GM10248 (cell line): ENCODE data around the gene BANP.
"Not testable (repeated sequence)": the region's sequence is repeated elsewhere in the genome, so short reads cannot be mapped to it uniquely, and the experiment has no call there.

Experiments
- CTCF ChIA-PET: fragments of 300-600 bp; sonication (Branson Sonifier 250); formaldehyde crosslinking; extraction: SDS; loops from one replicate; lab custom pipeline; 2021; ENCODE audit warnings: antibody characterized with exemption; lab: Yijun Ruan, JAX
- POLR2A ChIA-PET: fragments of 350-650 bp; sonication (Branson Sonifier 250); formaldehyde crosslinking; extraction: SDS; loops from one replicate; lab custom pipeline; 2020; ENCODE audit warnings: antibody characterized with exemption; lab: Yijun Ruan, JAX
- DNase-seq: peaks from one replicate; pipeline ENCODE4 v3.0.0; 2012; ENCODE audit errors: extremely low spot score
- TF ChIP-seq, protein P1 (sequence below): IDR thresholded peaks from 2 replicates; pipeline ENCODE4 v1.5.1; 2012; ENCODE audit warnings: mild to moderate bottlenecking, low read depth; ENCODE audit errors: extremely low read depth, missing control alignments, control extremely low read depth

The BANP gene

DNA sequence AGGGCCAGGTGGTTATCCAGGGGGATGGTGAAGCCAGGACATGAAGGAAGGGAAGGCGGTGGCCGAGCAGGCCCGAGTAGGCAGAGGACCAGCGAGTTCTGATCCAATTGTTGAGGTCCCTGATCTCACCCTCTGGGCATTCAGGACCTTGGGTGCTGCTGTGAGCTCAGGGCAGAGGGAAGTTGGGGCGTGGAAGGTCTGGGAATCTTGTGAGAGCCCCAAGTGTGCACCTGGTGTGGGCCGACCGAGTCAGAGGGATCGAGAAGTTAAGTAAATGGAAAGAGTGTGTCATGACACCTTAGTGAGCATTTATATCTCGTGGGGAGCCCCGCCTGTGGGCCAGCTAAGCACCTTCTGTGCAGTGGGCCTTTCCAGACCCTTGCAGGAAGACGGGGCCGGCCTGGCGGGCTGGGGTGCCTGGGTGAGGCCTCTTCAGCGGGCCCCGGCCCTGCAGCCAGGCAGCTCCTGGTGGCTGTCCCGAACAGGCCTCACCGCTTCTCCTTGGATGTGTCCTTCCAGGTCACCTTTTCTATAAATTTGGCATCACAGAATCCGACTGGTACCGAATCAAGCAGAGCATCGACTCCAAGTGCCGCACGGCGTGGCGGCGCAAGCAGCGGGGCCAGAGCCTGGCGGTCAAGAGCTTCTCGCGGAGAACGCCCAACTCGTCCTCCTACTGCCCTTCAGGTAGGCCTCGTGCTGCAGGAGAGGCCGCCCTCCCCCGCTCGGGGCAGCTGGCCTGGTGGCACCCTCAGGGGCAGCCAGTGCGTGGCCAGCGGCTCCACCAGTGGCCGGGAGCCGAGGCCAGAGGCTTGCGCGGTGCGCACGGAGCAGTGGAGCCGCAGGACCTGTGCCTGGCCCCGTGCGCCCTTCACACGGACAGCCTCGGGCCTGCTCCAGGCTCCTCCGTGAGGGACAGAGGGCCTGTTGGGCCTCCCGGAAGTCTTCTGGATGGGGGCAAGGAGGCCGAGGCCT is 76.0 kb downstream of the BANP start:
- TF ChIP-seq, protein P1, sequence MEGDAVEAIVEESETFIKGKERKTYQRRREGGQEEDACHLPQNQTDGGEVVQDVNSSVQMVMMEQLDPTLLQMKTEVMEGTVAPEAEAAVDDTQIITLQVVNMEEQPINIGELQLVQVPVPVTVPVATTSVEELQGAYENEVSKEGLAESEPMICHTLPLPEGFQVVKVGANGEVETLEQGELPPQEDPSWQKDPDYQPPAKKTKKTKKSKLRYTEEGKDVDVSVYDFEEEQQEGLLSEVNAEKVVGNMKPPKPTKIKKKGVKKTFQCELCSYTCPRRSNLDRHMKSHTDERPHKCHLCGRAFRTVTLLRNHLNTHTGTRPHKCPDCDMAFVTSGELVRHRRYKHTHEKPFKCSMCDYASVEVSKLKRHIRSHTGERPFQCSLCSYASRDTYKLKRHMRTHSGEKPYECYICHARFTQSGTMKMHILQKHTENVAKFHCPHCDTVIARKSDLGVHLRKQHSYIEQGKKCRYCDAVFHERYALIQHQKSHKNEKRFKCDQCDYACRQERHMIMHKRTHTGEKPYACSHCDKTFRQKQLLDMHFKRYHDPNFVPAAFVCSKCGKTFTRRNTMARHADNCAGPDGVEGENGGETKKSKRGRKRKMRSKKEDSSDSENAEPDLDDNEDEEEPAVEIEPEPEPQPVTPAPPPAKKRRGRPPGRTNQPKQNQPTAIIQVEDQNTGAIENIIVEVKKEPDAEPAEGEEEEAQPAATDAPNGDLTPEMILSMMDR, result no peak
- no peak for DNase-seq
- POLR2A ChIA-PET, result no interaction called here
- CTCF ChIA-PET, result interaction anchor here (1.5 kb wide), 1 partner anchor 411 kb away, joined by 3 read pairs; no protein-coding TSS in a partner anchor

DNA sequence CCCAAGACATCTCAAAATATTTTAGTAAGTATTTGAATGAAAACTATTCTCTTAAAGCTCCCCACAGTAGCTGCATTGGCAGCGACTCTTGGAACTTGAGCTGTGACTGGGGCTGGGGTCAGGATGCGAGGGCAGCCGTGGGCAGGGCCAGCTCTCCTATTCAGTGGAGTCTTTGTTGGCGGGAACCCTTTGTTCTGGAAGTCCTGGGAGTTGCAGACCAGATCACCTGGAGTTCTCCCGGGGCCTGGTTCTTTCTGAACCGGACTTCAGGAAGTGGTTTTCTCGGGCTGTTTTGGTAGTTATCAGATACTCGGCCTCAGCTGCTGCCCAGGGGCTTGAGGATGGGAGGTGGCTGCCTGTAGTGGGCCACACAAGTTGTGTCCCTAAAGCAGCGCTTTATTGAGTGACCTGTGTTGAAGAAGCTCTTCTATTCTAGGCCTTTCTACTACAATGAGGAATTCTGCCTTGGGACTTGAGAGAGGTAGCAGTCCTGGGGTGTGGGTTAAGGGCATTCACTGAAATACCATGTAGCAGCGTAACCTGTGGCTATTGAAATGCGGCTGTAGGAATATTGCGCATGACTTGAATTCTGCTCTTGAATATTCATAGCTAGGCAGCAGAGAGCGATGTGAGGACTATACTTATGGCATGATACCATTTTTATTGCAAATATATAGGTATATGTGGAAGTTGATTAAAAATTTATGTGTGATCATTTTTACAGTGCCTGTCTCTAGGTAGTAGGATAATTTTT is 77.1 kb downstream of the BANP start:
- CTCF ChIA-PET, result interaction anchor here (1.5 kb wide), 1 partner anchor 410 kb away, joined by 3 read pairs; no protein-coding TSS in a partner anchor
- POLR2A ChIA-PET, DNase-seq: not testable (repeated sequence)

DNA sequence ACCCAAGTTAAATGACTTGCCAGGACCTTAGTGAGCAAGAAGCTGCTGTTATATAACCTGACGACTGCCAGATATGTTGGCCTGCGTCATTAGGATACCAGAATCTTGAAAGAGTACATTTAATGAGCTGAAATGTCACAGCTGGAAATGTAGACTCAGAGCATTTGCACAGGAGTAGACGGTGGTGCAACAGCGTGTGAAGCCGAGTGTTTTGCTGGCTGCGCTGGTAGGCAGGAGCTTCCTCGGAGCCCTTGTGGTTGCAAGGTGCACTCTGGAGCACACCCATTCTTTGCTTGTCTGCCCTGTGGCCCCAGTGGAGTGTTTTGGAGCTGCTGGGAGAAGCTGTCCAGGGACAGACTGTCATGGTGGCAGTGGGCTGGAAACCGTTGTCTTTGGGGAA is 79.3 kb downstream of the BANP start:
- DNase-seq, result no peak
- ChIA-PET CTCF (no interaction called here), POLR2A (no interaction called here)
- TF ChIP-seq, protein P1, result no peak

DNA sequence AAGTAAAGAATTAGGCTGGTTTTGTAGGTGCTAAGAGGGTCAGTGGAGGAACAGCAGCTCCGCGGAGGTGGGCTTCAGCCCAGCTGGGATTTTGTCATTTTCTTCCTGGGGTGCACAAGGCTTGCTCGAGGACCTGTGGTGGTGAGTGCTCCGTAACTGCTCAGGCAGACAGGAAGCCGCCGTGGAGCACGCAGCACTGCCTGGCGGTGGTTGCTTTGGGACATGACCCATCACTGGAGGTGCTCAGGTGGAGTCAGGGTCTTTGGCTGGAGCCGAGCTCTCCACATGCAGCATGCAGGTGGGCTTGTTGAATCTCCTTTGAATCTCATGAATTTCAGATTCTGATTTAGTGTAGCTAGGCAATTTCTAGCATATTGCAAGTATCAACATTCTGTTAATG is 79.7 kb downstream of the BANP start:
- POLR2A ChIA-PET, CTCF ChIA-PET, DNase-seq: not testable (repeated sequence)

DNA sequence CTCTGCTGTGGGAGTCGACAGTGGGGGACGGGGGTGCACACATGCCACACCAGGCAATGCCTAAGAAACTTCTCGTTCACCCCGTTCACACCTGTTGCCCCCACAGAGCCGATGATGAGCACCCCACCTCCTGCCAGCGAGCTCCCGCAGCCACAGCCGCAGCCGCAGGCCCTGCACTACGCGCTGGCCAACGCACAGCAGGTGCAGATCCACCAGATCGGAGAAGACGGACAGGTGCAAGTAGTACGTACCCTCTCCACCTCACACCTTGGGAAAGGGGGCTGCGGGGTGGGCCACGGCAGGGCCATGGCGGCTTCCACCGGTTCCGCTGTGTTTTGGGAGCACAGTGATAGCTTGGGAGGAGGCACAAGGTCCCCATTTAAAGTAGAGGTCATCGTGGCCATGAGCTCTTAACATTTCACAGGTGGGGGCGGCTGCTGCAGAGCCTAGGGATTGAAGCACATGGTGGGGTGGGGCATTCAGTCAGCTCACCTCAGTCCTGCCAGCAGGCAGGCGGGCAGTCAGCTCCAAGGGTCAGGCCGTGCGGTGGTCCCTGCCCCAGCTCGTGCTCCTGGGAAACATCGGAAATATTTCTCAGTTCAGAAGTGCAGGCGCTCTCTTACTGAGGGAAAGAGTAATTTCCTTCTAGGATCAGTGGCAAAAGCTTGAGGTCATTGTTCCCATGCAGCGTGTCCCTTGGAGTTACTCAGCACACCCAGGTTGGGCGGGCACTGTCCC is 81.9 kb downstream of the BANP start:
- POLR2A ChIA-PET, result interaction anchor here (1.0 kb wide), 1 partner anchor 126 kb away, joined by 3 read pairs; no protein-coding TSS in a partner anchor
- not testable (repeated sequence) for DNase-seq
- CTCF ChIA-PET, result interaction anchor here (1.4 kb wide), 1 partner anchor 10 kb away, joined by 4 read pairs; no protein-coding TSS in a partner anchor

DNA sequence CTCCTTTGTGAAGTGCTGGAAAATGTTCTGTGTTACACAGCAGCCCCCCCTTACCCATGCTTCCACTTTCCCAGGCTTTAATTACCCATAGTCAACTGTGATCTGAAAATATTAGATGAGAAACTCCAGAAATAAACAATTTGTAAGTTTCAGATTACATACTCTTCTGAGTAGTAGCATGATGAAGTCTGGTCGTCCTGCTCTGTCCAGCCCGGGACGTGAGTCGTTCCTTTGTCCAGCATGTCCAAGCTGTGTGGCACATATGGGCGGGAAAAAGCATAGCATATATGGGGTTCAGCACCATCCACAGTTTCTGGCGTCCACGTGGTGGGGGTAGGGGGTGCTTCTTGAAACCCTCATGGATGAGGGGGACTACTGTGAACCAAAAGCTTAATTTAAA is 83.5 kb downstream of the BANP start:
- TF ChIP-seq, protein P1, result no peak
- CTCF ChIA-PET, result no interaction called here
- POLR2A ChIA-PET, result no interaction called here
- no peak for DNase-seq

DNA sequence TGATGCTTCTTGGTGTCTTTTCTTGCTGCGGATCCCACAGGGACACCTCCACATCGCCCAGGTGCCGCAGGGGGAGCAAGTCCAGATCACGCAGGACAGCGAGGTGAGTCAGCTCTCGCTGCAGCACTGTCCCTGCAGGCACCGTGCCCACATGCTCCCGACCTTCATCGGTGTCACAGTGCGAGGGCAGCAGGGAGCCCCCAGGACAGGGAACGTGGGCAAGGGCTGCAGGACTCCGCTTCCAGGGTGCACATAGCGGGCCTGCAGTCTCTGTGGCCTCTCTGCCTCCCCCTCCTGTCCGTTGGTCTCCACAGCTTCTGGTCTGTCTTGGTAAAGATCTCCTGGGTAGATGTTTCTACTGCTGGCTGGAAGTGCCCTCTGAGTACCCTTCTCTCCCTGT is 84.1 kb downstream of the BANP start:
- ChIA-PET CTCF (no interaction called here), POLR2A (no interaction called here)
- no peak for DNase-seq
- TF ChIP-seq, protein P1, result no peak

DNA sequence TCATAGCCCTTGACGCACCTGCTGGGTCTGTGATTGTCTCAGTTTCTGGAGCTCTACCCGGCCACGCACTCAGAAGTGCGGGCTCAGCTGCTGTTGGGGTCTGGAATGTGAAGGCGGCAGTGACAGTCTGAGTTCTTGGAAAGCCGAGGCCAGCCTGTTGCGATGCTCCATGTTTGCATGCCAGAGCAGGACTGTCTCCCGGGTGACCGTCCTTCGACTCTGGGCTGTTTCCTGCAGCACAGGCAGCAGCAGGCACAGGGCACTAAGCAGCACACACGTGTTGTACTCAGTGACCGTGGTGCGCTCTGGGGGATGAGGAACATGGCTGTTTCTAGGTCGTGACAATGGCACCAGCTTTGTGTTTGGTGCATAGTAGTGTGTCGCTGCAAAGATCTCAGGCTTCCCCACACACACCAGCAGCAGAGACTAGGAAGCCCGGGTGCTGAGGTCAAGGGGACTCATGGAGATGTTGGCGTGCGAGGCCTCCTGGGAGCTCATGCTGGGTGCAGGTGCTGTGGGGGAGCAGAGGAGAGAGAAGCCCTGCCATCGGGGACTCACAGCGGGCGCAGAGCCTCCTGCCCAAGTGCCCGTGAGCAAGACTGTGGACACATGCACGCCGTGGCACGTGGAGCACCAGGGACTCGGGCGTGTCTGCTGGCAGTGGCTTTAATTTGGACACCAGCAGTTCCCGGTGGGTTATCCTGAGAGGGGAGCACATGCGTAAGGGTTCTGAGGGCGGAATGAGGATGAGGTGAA is 84.8 kb downstream of the BANP start:
- CTCF ChIA-PET, DNase-seq, POLR2A ChIA-PET: not testable (repeated sequence)

DNA sequence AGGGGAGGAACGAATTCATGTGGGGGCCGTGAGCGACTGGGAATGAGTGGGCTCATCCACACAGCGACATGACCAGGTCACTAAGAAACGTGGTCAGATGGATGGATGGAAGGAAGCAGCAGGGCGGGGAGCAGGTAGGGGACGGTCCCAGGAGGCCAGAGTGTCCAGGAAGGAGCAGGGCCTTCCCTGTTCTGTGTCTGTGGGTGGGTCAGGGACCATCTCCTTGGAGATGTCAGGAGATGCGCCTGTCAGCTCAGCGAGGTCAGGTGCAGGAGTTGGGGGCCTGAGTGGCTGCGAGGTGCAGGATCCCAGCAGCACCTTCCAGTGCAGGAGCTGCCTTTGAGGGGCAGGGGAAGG is 85.4 kb downstream of the BANP start:
- POLR2A ChIA-PET, CTCF ChIA-PET, DNase-seq: not testable (repeated sequence)

DNA sequence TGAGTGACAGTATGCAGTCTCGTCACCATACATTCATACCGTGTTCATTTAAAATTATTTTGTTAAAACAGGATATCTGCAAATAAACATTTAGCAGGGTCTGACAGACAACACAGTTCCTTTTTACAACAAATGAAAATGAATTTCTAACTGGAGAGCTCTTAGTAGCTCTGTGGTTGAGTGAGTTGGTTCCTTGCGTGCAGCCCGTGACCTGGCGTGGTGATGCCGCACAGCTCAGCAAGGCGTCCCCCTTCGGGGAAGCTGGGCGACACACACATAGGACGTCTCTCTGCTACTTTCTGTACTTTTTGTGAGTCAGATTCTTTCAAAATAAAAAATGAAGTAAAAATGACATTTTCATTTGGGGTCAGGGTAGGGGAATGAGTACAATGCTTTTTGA is 86.1 kb downstream of the BANP start:
- CTCF ChIA-PET, POLR2A ChIA-PET: not testable (repeated sequence)

DNA sequence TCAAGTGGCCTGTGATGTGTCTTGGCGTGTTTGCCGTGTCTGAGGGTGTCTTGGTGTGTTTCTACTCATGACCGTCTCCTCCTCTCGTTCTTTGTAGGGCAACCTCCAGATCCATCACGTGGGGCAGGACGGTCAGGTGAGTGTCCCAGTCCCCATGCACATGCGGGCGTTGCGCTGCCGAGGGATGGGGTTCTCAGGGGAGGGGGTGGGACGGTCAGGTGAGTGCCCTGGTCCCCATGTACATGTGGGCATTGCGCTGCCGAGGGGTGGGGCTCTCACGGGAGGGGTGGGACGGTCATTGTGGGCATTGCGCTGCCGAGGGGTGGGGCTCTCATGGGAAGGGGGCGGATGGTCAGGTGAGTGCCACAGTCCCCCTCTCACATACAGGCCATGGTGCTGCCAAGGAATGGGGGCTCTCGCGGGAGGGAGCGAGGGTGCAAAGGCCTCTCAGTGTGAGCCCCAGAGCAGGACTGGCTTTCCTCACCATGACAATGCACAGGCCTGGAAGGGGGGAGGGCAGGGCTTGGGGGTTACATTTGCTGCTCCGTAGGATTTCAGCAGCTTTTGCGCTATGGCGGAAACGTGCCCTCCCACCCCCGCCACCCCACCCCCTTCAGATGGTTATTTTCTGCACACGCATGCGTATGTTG is 86.8 kb downstream of the BANP start:
- DNase-seq, CTCF ChIA-PET, POLR2A ChIA-PET: not testable (repeated sequence)

More for the DNA sequence above, 86.1 kb downstream of the BANP start:
- DNase-seq, result not testable (repeated sequence)
